Measurements from ENCODE around the gene GJA5. TPM values are rescaled to one million over a fixed set of nuclear protein-coding genes. Genes with fewer than 3 reads are reported as not detected.

Gene GJA5
- total and polyA plus RNA-seq, 2 experiments from 2014 or later: 1.9 to 2.3 TPM

DNA sequence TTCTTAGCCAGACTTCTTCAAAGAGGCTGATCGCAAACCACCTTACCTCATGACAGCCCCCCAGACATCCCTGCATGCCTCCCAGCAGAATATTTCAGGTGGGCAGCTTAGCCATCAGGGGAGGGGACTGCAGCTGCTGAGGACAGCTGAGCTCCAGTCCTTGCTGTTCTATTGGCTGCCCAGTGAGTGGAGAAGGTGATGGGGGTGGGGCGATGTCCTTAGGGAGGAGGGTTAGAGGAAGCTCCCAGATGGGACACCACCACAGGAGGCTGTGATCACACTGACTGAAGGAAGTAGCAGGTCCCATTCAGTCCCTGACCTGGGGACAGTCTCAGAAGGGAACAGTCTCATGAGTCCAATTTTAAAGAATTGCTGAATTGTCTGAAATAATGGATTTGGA, 38.3 kb downstream of the GJA5 start:
- peaks cover 8% of the 10 kb centered on the region; the same call in 1 of the 2 replicates for H3K27me3 ChIP-seq (replicated peaks; ENCODE audit: insufficient read depth)
- no peaks in the 10 kb centered on the region for H4K20me1 ChIP-seq (ENCODE audit: insufficient read depth)
- H3K36me3 ChIP-seq (ENCODE audit: low read depth): no peaks in the 10 kb centered on the region
- in situ Hi-C loops (cut with MboI): no loop called here
- TF ChIP-seq EZH2phosphoT487 (IDR thresholded peaks at IDR 0.05; ENCODE audit: insufficient read depth, low read depth) (no peak), EZH2 (IDR thresholded peaks at IDR 0.05; ENCODE audit: insufficient read depth, poor library complexity, severe bottlenecking) (no peak)
- 71 to 88% methylated on average over 2 of the region's 2 CpGs for WGBS, 2 experiments (ENCODE audit: low coverage in 1 of 2, low lambda C conversion rate in 2 of 2, missing lambda C conversion rate in 2 of 2)
- H3K9me3 ChIP-seq (ENCODE audit: low read depth): no peaks in the 10 kb centered on the region
- no peaks in the 10 kb centered on the region for H3F3A ChIP-seq (ENCODE audit: insufficient read depth)
- H3K27ac ChIP-seq: no peak overlapping the region
- H2AFZ ChIP-seq: no peak overlapping the region
- H3K9me2 ChIP-seq (ENCODE audit: insufficient read depth): no peaks in the 10 kb centered on the region
- H3K4me2 ChIP-seq (ENCODE audit: unreplicated experiment): no peak overlapping the region
- DNase-seq: no peak
- no peaks in the 10 kb centered on the region for H3K4me1 ChIP-seq (ENCODE audit: insufficient read depth)
- H3K9ac ChIP-seq: no peak overlapping the region
- H3K4me3 ChIP-seq: no peak overlapping the region
- H3K79me2 ChIP-seq (ENCODE audit: insufficient read depth): no peaks in the 10 kb centered on the region

DNA sequence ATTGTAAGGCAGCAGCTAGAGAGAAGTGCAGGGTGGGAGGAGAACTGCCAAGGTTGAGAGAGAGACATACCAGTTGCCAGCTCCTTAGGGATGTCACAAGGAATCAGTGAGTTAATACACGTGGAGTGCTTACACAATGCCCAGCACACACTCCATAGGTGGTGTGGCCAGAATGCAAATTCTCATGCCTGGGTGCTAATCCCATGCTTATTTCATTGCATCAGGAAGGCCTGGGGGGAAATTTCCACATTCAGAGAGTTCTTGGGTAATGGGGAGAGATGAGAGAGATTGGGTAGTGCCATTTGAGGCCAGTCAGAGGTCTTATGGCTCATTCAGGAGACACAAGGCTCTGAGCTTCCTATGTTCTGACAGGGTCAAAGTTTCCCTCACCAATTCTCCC, 38.7 kb downstream of the GJA5 start:
- no peaks in the 10 kb centered on the region for H3K4me1 ChIP-seq (ENCODE audit: insufficient read depth)
- in situ Hi-C loops (cut with MboI): no loop called here
- H3K27ac ChIP-seq: no peak overlapping the region
- TF ChIP-seq EZH2phosphoT487 (IDR thresholded peaks at IDR 0.05; ENCODE audit: insufficient read depth, low read depth) (no peak), EZH2 (IDR thresholded peaks at IDR 0.05; ENCODE audit: insufficient read depth, poor library complexity, severe bottlenecking) (no peak)
- H3K4me2 ChIP-seq (ENCODE audit: unreplicated experiment): no peak overlapping the region
- DNase-seq: peak; percentile 45
- no peak overlapping the region for H3K4me3 ChIP-seq
- H3K9me3 ChIP-seq (ENCODE audit: low read depth): no peaks in the 10 kb centered on the region
- H2AFZ ChIP-seq: no peak overlapping the region
- 6 to 10% methylated on average over 1 of the region's 1 CpG for WGBS, 2 experiments (ENCODE audit: low coverage in 1 of 2, low lambda C conversion rate in 2 of 2, missing lambda C conversion rate in 2 of 2)
- no peak overlapping the region for H3K9ac ChIP-seq
- no peaks in the 10 kb centered on the region for H4K20me1 ChIP-seq (ENCODE audit: insufficient read depth)
- no peaks in the 10 kb centered on the region for H3K79me2 ChIP-seq (ENCODE audit: insufficient read depth)
- no peaks in the 10 kb centered on the region for H3K36me3 ChIP-seq (ENCODE audit: low read depth)
- H3F3A ChIP-seq (ENCODE audit: insufficient read depth): no peaks in the 10 kb centered on the region
- H3K9me2 ChIP-seq (ENCODE audit: insufficient read depth): no peaks in the 10 kb centered on the region
- H3K27me3 ChIP-seq (replicated peaks; ENCODE audit: insufficient read depth): peaks cover 8% of the 10 kb centered on the region; the same call in 1 of the 2 replicates

DNA sequence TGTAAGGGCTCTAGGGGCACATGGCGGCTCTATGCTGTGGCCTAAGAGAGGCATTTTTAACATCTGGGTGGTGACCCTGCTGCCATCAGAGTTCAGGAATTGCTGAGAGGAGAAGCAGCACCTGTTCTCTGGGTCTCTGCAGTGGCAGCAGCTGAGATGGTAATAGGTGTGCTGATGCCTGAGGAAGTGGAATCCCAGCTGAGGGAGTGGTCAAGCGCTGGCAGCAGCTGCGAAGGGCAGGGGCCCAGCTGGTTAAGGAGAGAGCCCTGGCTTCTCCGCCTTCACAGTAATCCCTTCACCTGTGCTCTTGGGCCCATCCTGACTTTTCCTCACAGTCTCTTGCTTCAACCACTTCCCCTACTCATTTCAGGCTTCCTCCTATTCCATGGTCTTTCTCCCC, 39.8 kb downstream of the GJA5 start:
- in situ Hi-C loops (cut with MboI): no loop called here
- Histone ChIP-seq H3K4me3 (no peak overlapping the region), H3K9me3 (ENCODE audit: low read depth) (no peaks in the 10 kb centered on the region), H4K20me1 (ENCODE audit: insufficient read depth) (no peaks in the 10 kb centered on the region), H3F3A (ENCODE audit: insufficient read depth) (no peaks in the 10 kb centered on the region), H3K4me1 (ENCODE audit: insufficient read depth) (no peaks in the 10 kb centered on the region), H2AFZ (no peak overlapping the region), H3K9ac (no peak overlapping the region), H3K27ac (no peak overlapping the region), H3K27me3 (replicated peaks; ENCODE audit: insufficient read depth) (peaks cover 8% of the 10 kb centered on the region; the same call in 1 of the 2 replicates), H3K36me3 (ENCODE audit: low read depth) (no peaks in the 10 kb centered on the region), H3K79me2 (ENCODE audit: insufficient read depth) (no peaks in the 10 kb centered on the region), H3K9me2 (ENCODE audit: insufficient read depth) (no peaks in the 10 kb centered on the region), H3K4me2 (ENCODE audit: unreplicated experiment) (no peak overlapping the region)
- no peak for DNase-seq
- WGBS, 2 experiments (ENCODE audit: low coverage in 1 of 2, low lambda C conversion rate in 2 of 2, missing lambda C conversion rate in 2 of 2): 83 to 84% methylated on average over 4 of the region's 4 CpGs
- TF ChIP-seq EZH2 (IDR thresholded peaks at IDR 0.05; ENCODE audit: insufficient read depth, poor library complexity, severe bottlenecking): no peak
- no peak for TF ChIP-seq EZH2phosphoT487 (IDR thresholded peaks at IDR 0.05; ENCODE audit: insufficient read depth, low read depth)

DNA sequence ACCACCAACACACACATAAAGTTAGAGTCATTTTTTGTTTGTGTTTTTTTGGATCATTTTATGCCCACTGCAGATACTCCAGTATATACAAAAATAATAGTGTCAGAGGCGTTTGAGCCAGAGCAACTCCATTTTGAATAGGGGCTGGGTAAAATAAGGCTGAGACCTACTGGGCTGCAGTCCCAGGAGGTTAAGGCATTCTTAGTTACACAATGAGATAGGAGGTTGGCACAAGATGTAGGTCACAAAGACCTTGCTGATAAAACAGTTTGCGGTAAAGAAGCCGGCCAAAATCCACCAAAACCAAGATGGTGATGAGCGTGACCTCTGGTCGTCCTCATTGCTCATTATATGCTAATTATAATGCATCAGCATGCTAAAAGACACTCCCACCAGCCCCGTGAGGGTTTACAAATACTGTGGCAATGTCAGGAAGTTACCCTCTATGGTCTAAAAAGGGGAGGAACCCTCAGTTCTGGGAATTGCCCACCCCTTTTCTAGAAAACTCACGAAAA, 40.6 kb downstream of the GJA5 start:
- in situ Hi-C loops (cut with MboI): no loop called here
- no peaks in the 10 kb centered on the region for H3K9me2 ChIP-seq (ENCODE audit: insufficient read depth)
- H4K20me1 ChIP-seq (ENCODE audit: insufficient read depth): no peaks in the 10 kb centered on the region
- H3F3A ChIP-seq (ENCODE audit: insufficient read depth): no peaks in the 10 kb centered on the region
- no peak overlapping the region for H3K4me2 ChIP-seq (ENCODE audit: unreplicated experiment)
- no peaks in the 10 kb centered on the region for H3K79me2 ChIP-seq (ENCODE audit: insufficient read depth)
- H3K9me3 ChIP-seq (ENCODE audit: low read depth): no peaks in the 10 kb centered on the region
- H3K27ac ChIP-seq: no peak overlapping the region
- no peak for DNase-seq
- H3K4me1 ChIP-seq (ENCODE audit: insufficient read depth): no peaks in the 10 kb centered on the region
- H3K27me3 ChIP-seq (replicated peaks; ENCODE audit: insufficient read depth): peaks cover 8% of the 10 kb centered on the region; the same call in 1 of the 2 replicates
- H2AFZ ChIP-seq: no peak overlapping the region
- WGBS, 2 experiments (ENCODE audit: low coverage in 1 of 2, low lambda C conversion rate in 2 of 2, missing lambda C conversion rate in 2 of 2): 35 to 37% methylated on average over 7 of the region's 7 CpGs
- no peak overlapping the region for H3K9ac ChIP-seq
- H3K4me3 ChIP-seq: no peak overlapping the region
- TF ChIP-seq EZH2 (IDR thresholded peaks at IDR 0.05; ENCODE audit: insufficient read depth, poor library complexity, severe bottlenecking) (no peak), EZH2phosphoT487 (IDR thresholded peaks at IDR 0.05; ENCODE audit: insufficient read depth, low read depth) (no peak)
- H3K36me3 ChIP-seq (ENCODE audit: low read depth): no peaks in the 10 kb centered on the region

Data from GM23248 (cell line).